HUES6 (cell line): ENCODE measurements around the gene TRIO.

Source experiments
- H3K27ac ChIP-seq: 2 replicates; pipeline ENCODE4 v1.7.0; 2013; ENCODE audit warnings: low read depth, mild to moderate bottlenecking, low read length, inconsistent platforms
- H3K27me3 ChIP-seq: 2 replicates; pipeline ENCODE4 v1.6.1; 2013; ENCODE audit warnings: low read length; ENCODE audit not compliant: control insufficient read depth, insufficient read depth
- H3K36me3 ChIP-seq: 2 replicates; pipeline ENCODE4 v1.6.1; 2013; ENCODE audit warnings: low read length; ENCODE audit not compliant: control insufficient read depth, insufficient read depth
- H3K4me1 ChIP-seq: 2 replicates; pipeline ENCODE4 v1.6.1; 2013; ENCODE audit warnings: low read length; ENCODE audit not compliant: control insufficient read depth, insufficient read depth
- H3K4me3 ChIP-seq: 2 replicates; pipeline ENCODE4 v1.5.1; 2013; ENCODE audit warnings: low read depth, low read length
- H3K9ac ChIP-seq: one replicate; pipeline ENCODE4 v1.6.1; 2013; ENCODE audit warnings: mild to moderate bottlenecking, low read length
- H3K9me3 ChIP-seq: 2 replicates; pipeline ENCODE4 v1.6.1; 2013; ENCODE audit warnings: low read depth, low read length; ENCODE audit not compliant: control insufficient read depth, insufficient read depth

Gene TRIO

GRCh38 chr5:14525397-14525796 lies 382.3 kb downstream of the TRIO start:
- no peaks in the 10 kb centered on the region for H3K36me3 ChIP-seq
- H3K9me3 ChIP-seq: no peaks in the 10 kb centered on the region
- H3K4me3 ChIP-seq: no peak overlapping the region
- no peak overlapping the region for H3K9ac ChIP-seq
- no peaks in the 10 kb centered on the region for H3K4me1 ChIP-seq
- H3K27me3 ChIP-seq: no peaks in the 10 kb centered on the region
- no peak overlapping the region for H3K27ac ChIP-seq

- Histone ChIP-seq H3K9me3 (no peaks in the 10 kb centered on the region), H3K9ac (no peak overlapping the region), H3K4me3 (no peak overlapping the region), H3K27me3 (no peaks in the 10 kb centered on the region), H3K36me3 (no peaks in the 10 kb centered on the region), H3K4me1 (no peaks in the 10 kb centered on the region), H3K27ac (no peak overlapping the region)
Observed at GRCh38 chr5:14526493-14526892, 383.4 kb downstream of the TRIO start.

GRCh38 chr5:14528115-14528514 lies 385.0 kb downstream of the TRIO start:
- H3K4me3 ChIP-seq: no peak overlapping the region
- no peaks in the 10 kb centered on the region for H3K27me3 ChIP-seq
- no peaks in the 10 kb centered on the region for H3K9me3 ChIP-seq

DNA sequence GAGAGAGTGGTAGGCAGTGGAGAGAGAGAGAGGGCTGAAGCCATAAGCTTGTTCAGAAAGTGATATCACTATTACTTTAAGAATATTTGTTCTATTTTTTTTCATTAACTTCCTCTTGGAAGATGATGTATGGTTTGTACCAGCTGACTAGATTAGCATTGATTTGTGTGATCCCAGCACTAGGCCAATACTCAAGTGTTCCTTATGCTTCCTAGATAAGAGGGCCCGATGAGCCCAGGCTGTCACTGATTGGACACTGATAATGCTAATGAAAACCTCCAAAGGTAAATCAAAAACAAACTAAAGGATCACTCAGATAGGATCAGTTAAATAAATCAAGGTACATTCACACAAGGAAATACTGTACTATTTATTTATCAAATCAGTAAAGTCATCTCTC lies 385.8 kb downstream of the TRIO start:
- no peaks in the 10 kb centered on the region for H3K9me3 ChIP-seq
- no peak overlapping the region for H3K4me3 ChIP-seq

More at GRCh38 chr5:14528115-14528514, 385.0 kb downstream of the TRIO start:
- Histone ChIP-seq H3K4me1 (no peaks in the 10 kb centered on the region), H3K27ac (no peak overlapping the region), H3K36me3 (no peaks in the 10 kb centered on the region), H3K9ac (no peak overlapping the region)

DNA sequence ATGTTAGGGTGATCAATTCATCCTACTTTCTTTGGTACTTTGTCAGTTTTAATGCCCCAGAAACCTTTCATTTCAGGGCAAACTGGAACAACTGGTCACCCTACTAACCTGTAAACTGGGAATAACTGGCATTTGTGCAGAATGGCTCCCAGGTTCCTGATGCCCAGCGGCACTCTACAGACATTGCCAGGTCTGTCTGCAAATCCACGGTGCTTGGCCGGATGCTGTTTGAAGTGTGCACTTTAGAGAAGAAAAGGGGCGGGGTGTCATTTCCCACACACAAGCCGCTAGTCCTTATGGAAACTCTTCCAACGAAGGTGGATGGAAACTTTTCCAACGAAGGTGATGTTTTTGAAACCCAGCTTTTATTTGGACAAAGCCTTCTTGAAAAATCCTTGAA lies 388.5 kb downstream of the TRIO start:
- Histone ChIP-seq H3K4me3 (no peak overlapping the region), H3K9ac (no peak overlapping the region), H3K36me3 (no peaks in the 10 kb centered on the region), H3K27me3 (no peaks in the 10 kb centered on the region), H3K9me3 (no peaks in the 10 kb centered on the region), H3K4me1 (peaks cover 6% of the 10 kb centered on the region; the same call in 1 of the 2 replicates), H3K27ac (no peak overlapping the region)

More for the DNA sequence above, 385.8 kb downstream of the TRIO start:
- no peak overlapping the region for H3K9ac ChIP-seq
- H3K27ac ChIP-seq: no peak overlapping the region
- H3K4me1 ChIP-seq: no peaks in the 10 kb centered on the region
- H3K36me3 ChIP-seq: no peaks in the 10 kb centered on the region
- no peaks in the 10 kb centered on the region for H3K27me3 ChIP-seq

DNA sequence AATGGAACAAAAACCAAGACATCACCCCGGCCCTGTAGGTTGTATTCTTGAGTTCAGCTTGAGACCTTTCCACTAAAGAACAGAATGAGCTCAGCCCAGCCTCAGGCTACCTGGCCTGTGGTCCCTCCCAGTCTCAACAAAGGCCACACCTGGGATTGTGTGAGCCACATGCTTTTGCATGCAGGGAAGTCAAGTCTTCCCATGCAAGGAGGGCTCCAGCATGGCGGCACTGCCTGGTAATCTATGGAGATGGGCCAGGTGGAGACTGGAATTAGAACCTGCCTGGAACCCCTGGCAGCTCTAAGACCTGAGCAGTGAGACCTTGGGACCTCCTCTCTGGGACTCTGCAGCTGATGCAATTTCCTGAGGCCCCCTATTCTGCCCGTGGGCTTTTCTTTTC lies 389.0 kb downstream of the TRIO start:
- H3K27me3 ChIP-seq: no peaks in the 10 kb centered on the region
- H3K9ac ChIP-seq: no peak overlapping the region
- H3K27ac ChIP-seq: no peak overlapping the region
- no peaks in the 10 kb centered on the region for H3K9me3 ChIP-seq
- no peaks in the 10 kb centered on the region for H3K36me3 ChIP-seq
- H3K4me1 ChIP-seq: peaks cover 6% of the 10 kb centered on the region; the same call in 1 of the 2 replicates
- H3K4me3 ChIP-seq: no peak overlapping the region

- no peak overlapping the region for H3K27ac ChIP-seq
- no peak overlapping the region for H3K4me3 ChIP-seq
- no peaks in the 10 kb centered on the region for H3K27me3 ChIP-seq
- peaks cover 4% of the 10 kb centered on the region; the same call in 1 of the 2 replicates for H3K9me3 ChIP-seq
- peaks cover 6% of the 10 kb centered on the region; the same call in 1 of the 2 replicates for H3K4me1 ChIP-seq
- no peak overlapping the region for H3K9ac ChIP-seq
- H3K36me3 ChIP-seq: no peaks in the 10 kb centered on the region
Observed at GRCh38 chr5:14534773-14535172, 391.6 kb downstream of the TRIO start.

DNA sequence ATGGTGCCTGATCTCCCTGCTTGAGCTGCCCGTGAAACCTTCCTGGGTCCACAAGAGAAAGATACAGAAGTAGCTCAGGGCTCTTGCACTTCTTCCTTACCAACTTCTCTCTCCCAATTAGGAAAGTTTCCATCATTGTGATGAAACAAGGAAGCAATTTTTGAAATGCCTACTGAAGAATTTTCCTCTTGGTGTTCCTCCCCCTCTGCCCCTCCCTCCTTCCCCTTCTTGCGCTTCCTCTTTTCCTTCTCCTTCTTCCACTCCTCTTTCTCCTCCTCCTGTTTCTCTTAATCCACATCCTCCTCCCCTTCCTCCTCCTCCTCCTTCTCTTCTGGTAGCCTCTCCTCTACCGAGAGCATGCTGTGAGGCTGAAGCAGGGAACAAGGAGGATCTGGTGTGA lies 402.2 kb downstream of the TRIO start:
- no peak overlapping the region for H3K27ac ChIP-seq
- H3K9ac ChIP-seq: no peak overlapping the region
- no peaks in the 10 kb centered on the region for H3K36me3 ChIP-seq
- no peak overlapping the region for H3K4me3 ChIP-seq
- peaks cover 3% of the 10 kb centered on the region; the same call in 1 of the 2 replicates for H3K27me3 ChIP-seq
- no peaks in the 10 kb centered on the region for H3K4me1 ChIP-seq
- 0 out of 2 replicates have a peak, but pooled peaks cover 7% of the 10 kb centered on the region for H3K9me3 ChIP-seq

- Histone ChIP-seq H3K4me1 (no peaks in the 10 kb centered on the region), H3K4me3 (no peak overlapping the region), H3K36me3 (no peaks in the 10 kb centered on the region), H3K9ac (no peak overlapping the region), H3K27me3 (peaks cover 3% of the 10 kb centered on the region; the same call in 1 of the 2 replicates), H3K9me3 (0 out of 2 replicates have a peak, but pooled peaks cover 7% of the 10 kb centered on the region), H3K27ac (no peak overlapping the region)
Observed at GRCh38 chr5:14545862-14546261, 402.7 kb downstream of the TRIO start.

DNA sequence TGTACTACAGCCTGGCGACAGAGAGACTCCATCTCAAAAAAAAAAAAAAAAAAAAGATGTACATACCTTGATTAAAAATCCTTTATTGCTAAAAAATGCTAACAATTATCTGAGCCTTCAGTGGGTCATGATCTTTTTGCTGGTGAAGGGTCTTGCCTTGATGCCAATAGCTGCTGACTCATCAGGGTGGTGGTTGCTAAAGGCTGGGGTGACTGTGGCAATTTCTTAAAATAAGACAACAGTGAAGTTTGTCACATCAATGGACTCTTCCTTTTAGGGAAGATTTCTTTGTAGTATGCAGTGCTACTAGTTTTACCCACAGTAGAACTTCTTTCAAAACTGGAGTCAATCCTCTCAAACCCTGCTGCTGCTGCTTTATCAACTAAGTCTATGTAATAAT lies 404.5 kb downstream of the TRIO start:
- Histone ChIP-seq H3K9ac (no peak overlapping the region), H3K36me3 (no peaks in the 10 kb centered on the region), H3K4me1 (no peaks in the 10 kb centered on the region), H3K9me3 (0 out of 2 replicates have a peak, but pooled peaks cover 7% of the 10 kb centered on the region), H3K27ac (no peak overlapping the region), H3K27me3 (peaks cover 3% of the 10 kb centered on the region; the same call in 1 of the 2 replicates), H3K4me3 (no peak overlapping the region)

- H3K4me1 ChIP-seq: no peaks in the 10 kb centered on the region
- no peak overlapping the region for H3K4me3 ChIP-seq
- no peaks in the 10 kb centered on the region for H3K36me3 ChIP-seq
- 0 out of 2 replicates have a peak, but pooled peaks cover 7% of the 10 kb centered on the region for H3K9me3 ChIP-seq
- no peak overlapping the region for H3K9ac ChIP-seq
- peaks cover 3% of the 10 kb centered on the region; the same call in 1 of the 2 replicates for H3K27me3 ChIP-seq
- no peak overlapping the region for H3K27ac ChIP-seq
Observed at GRCh38 chr5:14551211-14551610, 408.1 kb downstream of the TRIO start.
